ENCODE measurements around the gene ADAMTS3.

DNA sequence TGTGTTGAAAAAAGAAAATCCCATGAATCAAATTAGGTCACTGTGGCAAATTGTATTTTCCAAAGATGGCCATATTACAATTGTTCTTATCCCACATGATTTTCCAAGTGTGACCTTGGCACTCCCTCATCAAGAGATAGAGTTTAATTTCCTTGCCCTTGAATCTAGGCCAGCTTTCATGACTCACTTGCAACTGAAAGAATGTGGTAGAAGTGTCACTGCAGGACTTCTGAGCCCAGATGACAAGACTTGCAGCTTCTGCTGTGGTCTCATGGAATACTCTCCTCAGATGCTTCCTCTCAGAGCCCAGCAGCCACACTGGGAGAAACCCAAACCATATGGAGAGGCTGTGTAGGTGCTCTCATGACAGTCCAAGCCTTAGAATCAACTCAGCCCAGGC lies 139.0 kb downstream of the ADAMTS3 start:
- TF ChIP-seq, protein P1, sequence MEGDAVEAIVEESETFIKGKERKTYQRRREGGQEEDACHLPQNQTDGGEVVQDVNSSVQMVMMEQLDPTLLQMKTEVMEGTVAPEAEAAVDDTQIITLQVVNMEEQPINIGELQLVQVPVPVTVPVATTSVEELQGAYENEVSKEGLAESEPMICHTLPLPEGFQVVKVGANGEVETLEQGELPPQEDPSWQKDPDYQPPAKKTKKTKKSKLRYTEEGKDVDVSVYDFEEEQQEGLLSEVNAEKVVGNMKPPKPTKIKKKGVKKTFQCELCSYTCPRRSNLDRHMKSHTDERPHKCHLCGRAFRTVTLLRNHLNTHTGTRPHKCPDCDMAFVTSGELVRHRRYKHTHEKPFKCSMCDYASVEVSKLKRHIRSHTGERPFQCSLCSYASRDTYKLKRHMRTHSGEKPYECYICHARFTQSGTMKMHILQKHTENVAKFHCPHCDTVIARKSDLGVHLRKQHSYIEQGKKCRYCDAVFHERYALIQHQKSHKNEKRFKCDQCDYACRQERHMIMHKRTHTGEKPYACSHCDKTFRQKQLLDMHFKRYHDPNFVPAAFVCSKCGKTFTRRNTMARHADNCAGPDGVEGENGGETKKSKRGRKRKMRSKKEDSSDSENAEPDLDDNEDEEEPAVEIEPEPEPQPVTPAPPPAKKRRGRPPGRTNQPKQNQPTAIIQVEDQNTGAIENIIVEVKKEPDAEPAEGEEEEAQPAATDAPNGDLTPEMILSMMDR (IDR thresholded peaks at IDR 0.05), result no peak
- TF ChIP-seq POLR2AphosphoS5 (IDR thresholded peaks at IDR 0.05) (no peak), EP300 (IDR thresholded peaks at IDR 0.05) (no peak)

Data from stomach (tissue), 4 donors.